ENCODE measurements around the gene GLYATL1B.
"Not testable (repeated sequence)": the region's sequence is repeated elsewhere in the genome, so short reads cannot be mapped to it uniquely, and the experiment has no call there.

GRCh38 chr11:59081430-59082020 is 4.6 kb upstream of the GLYATL1B start:
- TF ChIP-seq CTCF, POLR2A (IDR thresholded peaks at IDR 0.05): not testable (repeated sequence)

All from prostate gland (tissue), 2 donors.